GM19455 (cell line): Measurements from ENCODE around the gene CDK6.
A peak's percentile ranks its signal among the peaks of the same experiment; 100 is the strongest.

ENCODE experiments used
- ATAC-seq: cut with Tn5 transposase; IDR thresholded peaks from one replicate; pipeline ENCODE4 v1.9.1; 2021; ENCODE audit not compliant: unreplicated experiment

The CDK6 gene

DNA sequence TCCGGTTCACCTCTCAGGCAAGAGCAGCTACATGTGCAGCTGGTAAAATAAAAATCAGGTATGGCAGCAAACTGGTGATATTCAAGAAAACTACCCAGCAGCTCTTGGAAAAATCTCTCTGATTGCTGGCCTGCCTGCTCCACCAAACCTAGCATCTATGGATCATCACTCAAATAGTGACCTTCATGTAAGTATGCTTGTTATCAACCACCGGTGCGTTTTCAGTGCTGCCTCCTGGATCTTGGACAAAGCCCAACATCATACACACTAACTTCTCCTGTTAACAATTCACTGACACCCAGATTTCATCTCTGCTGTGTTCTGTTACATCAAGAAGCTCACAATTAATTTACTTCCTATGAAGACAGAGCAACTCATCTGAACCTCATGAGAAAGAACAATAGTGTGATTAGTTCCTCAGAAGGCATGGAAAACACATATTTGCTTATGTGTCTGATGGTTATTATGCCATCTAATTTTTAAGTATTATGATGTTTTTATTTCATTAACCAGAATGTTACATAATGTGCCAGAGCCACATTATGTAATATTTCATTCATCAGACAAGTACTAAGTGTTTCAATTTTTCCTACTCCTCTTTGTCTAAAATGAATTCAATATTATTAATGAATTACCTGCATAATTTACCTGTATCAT is 8.8 kb downstream of the CDK6 start:
- no peak for ATAC-seq

DNA sequence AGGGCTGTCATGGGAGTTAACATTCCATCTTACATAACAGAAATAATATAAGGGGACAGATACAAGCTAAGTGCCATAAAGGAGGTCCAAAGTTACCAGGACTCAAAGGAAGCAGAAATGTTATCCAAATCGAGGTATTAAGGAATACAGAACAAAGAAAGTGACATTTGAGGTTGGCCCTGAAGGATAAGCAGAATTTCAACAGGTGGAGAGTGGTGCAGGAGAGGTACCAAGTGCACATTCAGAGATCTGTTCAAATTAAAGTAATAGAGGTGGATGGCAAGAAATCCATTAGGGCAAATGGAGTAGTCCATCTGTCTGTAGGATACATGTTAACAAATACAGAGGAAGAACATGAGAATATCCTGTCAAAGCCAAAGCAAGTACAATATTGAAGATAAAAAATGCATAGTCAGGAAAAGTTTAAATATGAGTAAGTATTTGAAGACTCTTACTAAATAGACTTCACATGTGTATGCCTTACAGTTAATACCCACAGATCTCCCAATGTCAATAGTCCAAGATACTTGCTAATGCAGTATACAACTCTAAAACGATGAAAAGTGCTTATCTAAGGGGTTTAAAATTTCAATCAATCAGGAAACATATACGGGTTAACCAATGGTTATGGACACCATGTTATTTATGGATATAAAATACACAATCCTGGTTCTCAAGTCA is 10.0 kb downstream of the CDK6 start:
- ATAC-seq, result no peak

DNA sequence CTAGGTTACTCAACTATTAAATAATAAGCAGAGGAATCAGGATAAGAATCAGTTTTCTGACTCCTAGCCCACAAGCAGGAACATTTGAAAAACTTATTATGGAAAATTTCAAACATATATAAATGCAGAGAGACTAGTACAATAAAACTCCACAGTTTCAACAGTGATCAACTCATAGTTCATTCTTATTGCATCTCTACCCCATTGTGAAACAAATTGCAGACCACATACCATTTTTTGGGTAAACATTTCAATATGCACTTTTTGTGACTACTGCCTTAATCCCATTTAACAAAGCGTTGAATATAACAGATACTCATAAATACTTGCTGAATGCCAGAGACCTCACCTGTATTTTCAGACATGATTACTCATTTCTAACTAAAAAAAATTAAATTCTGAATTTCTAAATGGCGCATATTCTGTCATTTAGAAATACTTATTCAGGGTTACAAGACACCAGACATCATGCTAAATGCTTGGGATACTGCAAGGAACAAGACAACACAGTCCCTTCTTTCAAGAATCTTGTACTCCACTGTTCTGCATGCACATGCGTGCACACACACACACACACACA is 11.4 kb downstream of the CDK6 start:
- ATAC-seq, result no peak

DNA sequence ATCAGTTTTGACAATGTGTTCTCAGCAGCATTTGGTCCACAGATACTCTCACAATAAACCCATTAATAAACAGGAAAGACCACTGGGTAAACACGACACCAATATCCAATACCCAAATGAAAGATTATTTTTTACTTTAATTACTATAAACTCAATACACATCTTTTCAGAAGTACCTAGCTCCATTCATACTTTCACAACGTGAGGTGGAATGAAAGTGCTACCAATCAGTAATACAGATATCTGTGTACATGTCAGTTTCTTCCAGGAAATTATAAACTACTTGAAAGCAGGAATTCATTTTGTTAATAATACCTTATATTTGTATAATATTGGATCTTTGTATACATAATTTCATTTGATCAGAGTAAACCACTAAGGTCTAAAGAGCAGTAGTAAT is 11.9 kb downstream of the CDK6 start:
- no peak for ATAC-seq

DNA sequence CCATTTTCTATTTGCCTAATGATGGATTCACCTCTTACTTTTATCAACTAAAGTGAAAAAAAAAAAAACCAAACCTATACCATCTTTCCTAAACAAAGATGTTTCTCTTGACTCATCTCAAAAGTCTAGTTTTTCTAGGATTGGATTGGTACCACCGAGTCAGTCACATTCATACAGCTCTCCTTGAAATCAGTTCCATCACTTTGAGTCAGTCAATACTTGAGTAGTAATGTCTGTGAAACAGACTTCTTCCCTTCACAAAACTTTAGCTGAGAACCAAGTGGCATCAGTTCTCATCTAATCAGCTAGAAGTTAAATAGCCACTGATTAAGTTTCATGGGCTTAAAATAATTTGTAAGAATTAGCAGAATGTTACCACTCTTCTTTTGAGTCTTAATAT is 13.3 kb downstream of the CDK6 start:
- ATAC-seq, result no peak

DNA sequence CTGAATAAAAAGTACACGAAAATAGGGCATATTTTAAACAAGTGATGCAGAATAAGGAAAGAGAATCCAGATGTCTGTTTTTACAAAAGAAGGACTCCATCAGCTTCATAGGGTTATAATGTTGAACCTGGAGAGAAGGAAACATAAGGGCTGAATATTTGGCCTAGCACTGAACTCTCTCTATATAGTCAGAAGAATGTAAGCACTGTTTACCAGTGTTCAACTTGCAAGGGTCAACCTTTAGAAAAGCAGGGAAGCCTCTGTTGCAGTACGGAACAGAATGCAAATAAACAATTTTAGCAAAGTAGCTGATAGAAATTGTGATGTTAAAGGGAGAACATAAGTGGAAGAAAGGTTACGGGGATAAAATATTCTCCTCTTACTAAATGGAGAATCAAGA is 16.2 kb downstream of the CDK6 start:
- no peak for ATAC-seq

DNA sequence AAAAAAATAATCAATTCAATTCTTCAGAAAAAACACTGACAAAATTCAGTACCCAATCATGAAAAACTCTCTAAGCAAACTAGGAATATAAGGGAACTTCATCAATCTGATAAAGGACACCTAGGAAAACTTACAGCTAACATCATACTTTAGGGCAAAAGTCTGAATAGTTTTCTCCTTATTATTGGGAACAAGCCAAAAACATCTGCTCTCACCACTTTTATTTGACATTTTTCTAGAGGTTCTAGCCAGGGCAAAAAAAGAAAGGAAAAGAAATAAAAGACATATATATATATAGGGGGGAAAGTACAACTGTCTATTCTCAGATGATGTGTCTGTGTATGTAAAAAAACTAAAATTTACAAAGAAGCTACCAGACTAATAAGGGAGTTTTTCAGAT is 19.0 kb downstream of the CDK6 start:
- ATAC-seq, result no peak

DNA sequence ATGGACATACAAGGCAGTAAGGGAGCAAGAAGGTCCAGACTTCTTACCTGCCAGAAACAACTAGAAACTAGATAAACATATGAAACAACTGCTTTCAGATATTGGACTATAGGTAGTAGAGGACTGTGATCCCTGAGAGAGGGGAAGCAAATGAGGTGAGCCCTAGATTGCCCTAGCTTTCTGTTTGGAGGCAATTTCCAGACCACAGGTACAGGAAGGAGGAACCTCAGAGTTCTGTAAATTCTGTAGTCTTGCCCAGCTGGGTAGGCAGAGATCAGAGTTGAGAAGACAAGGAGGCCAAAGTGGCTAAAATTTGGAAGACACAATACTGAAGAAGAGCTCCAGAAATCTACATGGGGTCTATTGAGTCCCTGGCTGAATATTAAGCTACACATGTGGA is 21.0 kb downstream of the CDK6 start:
- peak; percentile 39 for ATAC-seq

DNA sequence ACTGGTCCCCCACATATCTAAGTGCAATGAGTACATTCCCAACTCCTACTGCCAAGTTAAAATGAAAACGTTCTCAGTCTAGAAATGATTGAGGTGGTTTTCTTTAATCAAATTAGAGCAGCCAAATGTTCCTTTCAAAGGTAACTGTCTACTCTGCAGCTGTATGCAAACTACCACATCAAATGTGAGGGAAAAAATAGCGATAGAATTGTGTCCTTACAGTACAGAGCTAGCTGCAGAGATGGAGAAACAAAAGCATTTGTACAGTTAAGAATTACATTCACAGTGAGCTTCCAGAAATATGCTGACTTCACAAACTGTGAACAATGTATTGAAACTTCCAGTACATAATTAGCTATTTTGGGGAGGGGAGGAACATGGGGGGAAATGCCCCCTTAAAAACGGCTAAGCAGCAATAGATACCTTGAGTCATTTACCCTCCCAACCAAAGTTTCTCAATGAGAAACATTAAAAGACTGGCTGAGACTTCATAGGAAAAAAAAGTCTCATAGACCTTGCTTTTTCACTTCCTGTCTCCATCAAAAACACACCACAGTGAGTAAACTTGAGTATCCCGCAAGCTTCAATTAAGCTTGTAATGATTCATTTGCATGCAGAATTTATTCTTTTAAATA is 22.9 kb downstream of the CDK6 start:
- ATAC-seq, result peak; percentile 47

DNA sequence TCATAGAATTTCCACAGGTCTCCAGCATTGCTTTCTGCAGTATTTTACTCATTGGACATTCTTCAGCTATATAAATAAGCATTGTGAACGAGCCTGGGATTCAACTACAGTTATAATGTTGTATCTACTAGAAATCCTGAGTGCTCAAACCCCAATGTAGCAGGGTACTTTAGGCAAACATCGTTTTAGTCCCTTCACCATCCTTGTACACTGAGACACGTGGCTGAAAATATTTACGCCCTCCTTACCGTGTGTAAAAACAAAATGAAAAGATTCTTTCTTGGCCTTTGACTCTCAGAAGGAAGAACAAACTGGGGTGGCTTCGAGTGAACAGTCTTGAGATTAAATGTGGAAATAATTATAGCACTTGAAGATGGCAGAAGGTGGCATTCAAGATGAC is 25.2 kb downstream of the CDK6 start:
- no peak for ATAC-seq

DNA sequence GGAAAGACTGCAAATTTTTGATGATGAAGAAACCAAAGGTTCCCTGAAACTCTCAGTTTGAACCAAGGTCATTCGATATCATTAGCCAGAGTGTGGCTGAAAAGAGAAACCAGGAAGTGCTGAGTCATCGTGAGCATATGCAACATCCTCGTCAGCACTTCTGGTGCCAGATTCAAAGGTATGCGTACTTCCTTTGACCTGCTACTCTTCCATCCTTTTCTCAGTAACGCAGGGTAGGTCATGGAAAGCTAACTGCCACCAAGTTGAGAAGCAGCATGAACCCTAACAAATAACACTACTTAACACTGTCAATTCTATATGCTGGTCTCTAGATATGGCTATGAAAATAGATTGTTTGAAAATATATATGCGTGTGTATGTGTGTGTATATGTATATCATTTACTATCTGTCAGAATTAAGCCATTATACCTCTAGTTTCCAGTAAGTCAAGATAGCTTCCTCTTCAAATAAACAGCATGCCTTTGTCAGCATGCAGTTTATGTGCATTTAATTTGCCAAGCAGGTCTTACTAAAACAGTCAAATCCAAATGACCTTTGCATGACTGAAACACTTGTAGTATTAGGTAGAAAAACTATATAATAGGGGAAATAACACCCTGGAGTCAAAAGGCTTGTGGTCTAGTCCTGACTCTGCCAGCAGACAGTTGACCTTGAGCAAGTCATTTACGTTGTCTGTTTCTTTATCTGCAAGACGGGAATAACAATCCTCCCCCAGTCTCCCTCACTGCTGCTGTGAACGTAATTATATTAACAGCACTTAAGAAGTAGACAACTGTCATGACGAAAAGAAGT is 26.4 kb downstream of the CDK6 start:
- ATAC-seq, result peak; percentile 78

DNA sequence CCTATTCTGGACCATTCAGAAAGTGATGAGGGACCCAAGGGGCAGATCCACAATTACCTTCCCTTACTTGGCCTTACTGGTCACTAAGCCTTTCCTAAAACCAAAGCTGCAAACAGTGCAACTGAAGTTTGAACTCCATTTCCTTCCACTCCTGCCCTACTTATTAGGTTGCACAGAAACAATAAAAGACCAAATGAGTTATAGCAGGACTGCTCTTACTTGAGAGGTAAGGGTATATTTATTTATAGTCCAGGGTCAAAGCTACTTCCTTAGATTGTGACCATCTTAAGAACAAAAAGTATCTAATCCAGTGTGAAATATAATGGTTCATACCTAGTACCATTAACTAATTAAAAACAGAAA is 27.0 kb downstream of the CDK6 start:
- ATAC-seq, result peak; percentile 35

DNA sequence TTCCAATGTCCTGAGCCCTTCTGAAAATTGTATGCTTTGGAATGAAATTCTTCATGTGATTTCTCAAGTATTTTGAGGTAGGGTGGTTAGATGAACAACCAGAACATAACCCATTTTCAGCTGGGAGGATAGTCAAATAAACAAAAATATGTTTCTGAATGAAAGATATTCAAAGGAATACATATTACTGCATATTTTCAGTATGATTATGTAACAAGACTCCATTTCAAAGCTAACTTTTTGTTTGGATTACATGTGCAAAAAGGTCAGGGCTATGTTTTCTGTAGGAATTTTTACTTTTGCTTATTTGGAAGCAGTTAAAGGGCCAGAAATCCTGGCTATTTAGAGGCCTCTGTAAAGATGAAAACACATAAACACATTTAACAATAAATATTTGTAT is 27.7 kb downstream of the CDK6 start:
- no peak for ATAC-seq

DNA sequence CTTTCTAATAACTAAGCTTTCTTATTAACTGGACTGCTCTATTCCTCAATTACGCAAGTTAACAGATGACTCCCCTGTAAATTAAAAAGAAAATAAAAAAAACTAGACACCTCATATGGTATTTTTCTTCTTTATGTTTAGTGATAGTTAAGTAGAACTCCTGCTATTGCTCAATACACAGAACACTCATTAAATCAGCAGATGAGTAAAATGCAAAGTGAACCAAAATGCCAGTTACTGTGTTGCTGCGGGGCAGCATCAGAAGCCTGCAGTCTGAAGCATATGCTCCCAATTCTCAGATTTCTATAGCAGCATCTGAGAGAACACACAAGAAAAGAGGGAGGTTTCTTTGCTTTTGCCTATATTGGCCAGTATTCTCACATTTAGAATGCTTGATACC is 28.4 kb downstream of the CDK6 start:
- no peak for ATAC-seq

DNA sequence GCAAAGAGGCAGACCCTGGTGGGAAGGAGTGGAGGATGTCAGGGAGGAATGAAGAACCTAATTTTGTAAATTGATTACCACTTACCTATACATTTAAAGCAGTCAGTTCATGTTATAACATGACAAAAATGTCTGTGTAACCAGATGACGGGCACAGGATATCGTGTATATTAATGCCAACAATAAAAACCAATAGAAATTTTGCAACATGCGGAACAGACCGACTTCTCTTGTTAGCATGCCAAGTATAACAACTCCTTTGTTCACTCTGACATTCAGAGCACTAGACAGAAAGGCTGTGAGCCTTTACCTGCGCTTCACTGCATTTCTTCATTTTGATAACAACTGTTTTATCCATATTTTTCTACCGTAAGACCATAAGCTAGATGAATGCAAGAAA is 29.9 kb downstream of the CDK6 start:
- no peak for ATAC-seq

DNA sequence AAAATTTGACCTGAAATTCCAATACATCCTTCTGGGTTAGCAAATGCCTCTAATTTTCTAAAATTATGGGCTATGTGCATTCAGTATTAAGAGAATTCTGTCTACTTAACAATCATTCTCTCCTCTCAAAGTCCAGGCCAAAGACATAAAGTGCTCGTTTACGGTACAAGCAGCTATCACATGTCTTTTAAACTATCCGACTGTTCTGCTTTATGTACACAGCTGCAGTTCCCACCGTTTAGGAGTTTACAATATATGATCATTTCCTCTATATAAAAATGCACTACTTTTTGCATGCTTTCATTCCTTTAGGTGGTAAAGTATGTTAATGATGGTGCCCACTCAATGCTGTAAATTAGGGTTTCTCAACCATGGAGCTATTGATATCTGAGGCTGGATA is 34.0 kb downstream of the CDK6 start:
- no peak for ATAC-seq

DNA sequence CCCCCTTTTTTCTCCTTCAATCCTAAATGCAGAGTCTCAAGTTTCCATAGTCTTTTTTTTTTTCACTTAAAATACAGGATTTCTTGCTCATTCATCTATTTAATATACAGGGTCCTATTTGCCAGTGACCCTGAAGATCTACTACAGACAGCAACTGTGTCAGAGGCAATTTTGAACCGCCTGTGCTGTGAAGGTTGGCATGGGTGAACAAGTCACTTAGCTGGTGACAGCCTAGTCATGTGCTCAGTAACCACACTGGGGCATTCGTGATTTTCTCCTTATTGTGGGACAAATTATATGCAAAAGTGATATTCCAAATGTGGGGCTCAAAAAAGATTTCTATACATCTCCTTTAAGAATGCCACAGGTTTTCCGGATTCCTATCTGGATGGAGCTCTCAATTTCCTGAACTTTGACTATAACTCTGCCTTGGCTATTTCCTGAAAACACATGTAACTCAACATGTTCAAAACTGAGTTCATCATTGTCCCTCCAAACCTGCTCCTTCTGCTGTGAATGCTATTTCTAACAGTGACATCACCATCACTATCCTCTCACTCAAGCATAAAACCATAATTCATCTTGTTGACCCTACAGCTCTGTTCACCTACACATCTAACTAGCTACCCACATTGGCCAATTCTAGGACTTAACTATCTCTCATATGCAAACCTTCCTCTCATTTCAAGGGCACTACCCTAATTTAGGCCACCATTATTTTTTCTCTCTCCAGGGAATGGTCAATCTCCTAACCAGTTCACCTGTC is 36.7 kb downstream of the CDK6 start:
- no peak for ATAC-seq

DNA sequence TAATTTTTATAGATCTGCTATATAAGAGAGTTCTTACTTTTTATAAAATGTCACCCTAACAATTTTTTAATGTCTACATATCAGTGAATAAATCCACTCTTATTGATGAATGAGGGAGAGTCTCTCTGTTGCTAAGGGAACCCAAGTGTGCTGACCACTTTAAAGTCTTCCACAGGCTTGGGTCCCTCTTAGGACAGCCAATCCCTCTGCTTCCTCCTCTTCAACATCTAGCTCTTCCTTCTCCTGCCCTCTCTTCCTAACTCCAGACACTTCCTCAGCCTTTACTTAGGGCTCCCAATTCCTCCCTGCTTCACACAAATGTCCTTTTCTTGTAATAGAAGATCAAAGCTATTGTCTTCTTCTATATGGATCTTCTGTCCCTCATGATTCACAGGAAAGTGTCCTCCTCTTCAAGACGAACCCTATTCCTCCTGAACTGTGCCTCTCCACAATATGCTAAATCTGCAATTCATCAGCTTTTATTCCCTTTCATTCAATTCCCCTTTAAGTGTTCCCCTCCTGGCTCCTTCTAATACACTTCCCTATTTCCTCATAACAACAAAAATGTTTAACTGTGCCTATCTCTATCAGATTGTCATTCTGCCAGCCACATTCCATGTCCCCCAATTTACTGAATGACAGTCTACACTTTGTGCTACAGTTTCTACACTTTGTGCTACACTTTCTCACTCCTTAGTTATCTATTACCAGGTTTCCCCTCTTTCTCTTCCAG is 37.7 kb downstream of the CDK6 start:
- ATAC-seq, result no peak

DNA sequence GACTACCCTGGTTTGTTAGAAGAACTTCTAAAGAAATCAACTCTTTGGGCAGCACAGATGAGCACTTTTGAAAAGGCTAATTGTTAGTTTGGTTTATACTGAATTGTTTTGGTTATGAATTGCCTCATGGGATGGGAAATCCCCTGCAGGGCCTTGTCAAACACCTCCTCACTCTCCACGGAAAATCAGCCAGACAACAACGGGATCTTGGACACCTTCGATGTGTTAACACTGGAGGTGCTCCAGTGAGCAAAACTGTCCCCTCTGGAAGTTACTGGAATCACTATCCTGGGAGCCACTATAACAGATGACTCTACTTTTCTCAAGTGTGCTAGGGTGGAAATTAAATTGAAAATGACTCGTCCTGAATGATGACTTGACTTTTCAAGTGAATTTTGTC is 38.7 kb downstream of the CDK6 start:
- ATAC-seq, result no peak

DNA sequence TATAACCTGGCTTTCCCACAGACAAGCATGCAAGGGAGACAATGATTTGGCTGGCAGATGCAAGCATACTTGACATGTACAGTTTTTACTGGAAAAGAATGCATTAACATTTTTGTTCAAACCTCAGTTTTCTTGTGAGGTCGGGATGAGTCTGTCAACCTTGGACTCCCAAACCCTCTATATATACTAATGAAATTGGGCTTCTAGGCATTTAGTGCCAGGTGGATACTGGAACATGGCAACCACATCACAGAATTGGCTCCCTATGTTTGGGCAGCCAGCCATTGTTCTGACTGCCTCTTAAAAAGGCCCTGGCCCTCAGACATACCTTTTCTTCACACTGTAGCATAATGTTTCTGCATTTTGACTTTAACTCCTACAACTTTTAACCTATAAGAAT is 39.1 kb downstream of the CDK6 start:
- ATAC-seq, result no peak
